Lower lobe of right lung (tissue), 2 donors: ENCODE results near the gene HEXA. TPM values are rescaled to one million over a fixed set of nuclear protein-coding genes. Genes with fewer than 3 reads are reported as not detected.
A peak's percentile ranks its signal among the peaks of the same experiment; 100 is the strongest.
"Not testable (repeated sequence)": the region's sequence is repeated elsewhere in the genome, so short reads cannot be mapped to it uniquely, and the experiment has no call there.

ENCODE experiments used
- ATAC-seq, 2 donors: fragments of 200-7000 bp; cut with Tn5 transposase; one replicate each; pipeline ENCODE4 v1.9.1; 2020 to 2022; ENCODE audit warnings: mild to moderate bottlenecking in 2 of 2, moderate library complexity in 2 of 2
- DNase-seq: peaks from one replicate; pipeline ENCODE4 v3.0.0-alpha.2; 2020
- H3K27ac ChIP-seq: fragments of 200-600 bp; one replicate; pipeline ENCODE4 v1.8.0; 2022
- H3K27me3 ChIP-seq: fragments of 200-600 bp; one replicate; pipeline ENCODE4 v1.8.0; 2022; ENCODE audit warnings: low read depth
- H3K36me3 ChIP-seq: fragments of 200-600 bp; one replicate; pipeline ENCODE4 v1.8.0; 2022; ENCODE audit warnings: mild to moderate bottlenecking
- H3K4me1 ChIP-seq: fragments of 200-600 bp; one replicate; pipeline ENCODE4 v1.8.0; 2022
- H3K4me3 ChIP-seq: fragments of 200-600 bp; one replicate; pipeline ENCODE4 v1.8.0; 2022; ENCODE audit warnings: mild to moderate bottlenecking
- H3K9me3 ChIP-seq: fragments of 200-600 bp; one replicate; pipeline ENCODE4 v1.8.0; 2022
- intact Hi-C: fragments of 100-400 bp; cut with DNase I; formaldehyde crosslinking; loops from one replicate; pipeline ENCODE4 v1.11.0; 2022
- long read RNA-seq: library from polyadenylated mRNA; unstranded; transcript quantifications from one replicate; pipeline ENCODE4 v2.0.0, GENCODE V29; 2021
- total RNA-seq: library from RNA; stranded (reverse); fragmentation: NEBNext Ultra II Directional; extraction: Animal tissue kit (Norgen Biotek cat#: 25700); gene quantifications from one replicate; pipeline ENCODE4 v1.2.1, GENCODE V29; 2021
- TF ChIP-seq, protein P1 (sequence below): fragments of 200-600 bp; IDR thresholded peaks from one replicate; pipeline ENCODE4 v1.8.0; 2022; ENCODE audit warnings: antibody characterized with exemption, mild to moderate bottlenecking
- donor health status: DM: no; HTN: yes; CAD: no; lungs with severe emphysema.

Gene HEXA
- 219 TPM for total RNA-seq
- long read RNA-seq, full-length matches to known transcripts = 239 of 273 reads
- long read RNA-seq, partial matches to known transcripts = 10 of 273 reads
- long read RNA-seq, other reads (novel, unspliced or antisense) = 24 of 273 reads

DNA sequence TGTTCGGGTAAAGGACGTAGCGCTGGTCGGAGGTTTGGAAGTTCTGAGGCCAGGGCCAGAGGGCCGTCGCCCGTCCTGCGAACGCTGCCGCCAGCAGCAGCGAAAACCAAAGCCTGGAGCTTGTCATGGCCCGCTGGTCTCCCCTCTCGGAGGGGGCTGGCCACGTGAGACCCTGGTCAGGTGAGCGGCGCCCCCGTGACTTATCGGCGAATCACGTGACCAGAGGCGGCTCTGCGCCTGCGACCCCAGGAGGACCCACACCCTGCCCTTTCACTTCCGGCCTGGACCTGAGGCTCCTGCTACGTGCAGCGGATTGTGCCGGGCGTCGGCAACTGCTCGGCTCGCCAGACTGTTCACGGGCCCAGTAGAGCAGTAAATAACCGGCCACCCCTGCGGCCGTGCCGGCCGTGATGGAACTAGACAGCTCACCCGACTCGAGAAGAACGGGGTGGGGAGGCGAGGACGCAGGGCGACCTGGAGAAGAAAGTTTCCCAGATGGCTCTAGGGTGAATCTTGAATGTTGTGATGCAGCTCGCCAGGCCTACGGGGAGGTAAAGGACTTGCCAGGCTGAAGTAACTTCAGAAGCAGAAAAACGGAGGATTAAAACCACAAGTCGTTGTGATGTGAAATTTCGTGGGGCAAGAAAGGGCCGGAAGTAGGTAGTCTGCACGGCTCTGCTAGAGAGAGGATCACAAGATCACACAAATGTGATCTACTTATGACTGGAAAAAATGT is at the start of gene HEXA:
Gene HEXA (minus strand): TSS at position 169 of the 736 bp plus-strand sequence. CDS start 42 bp downstream, at position 127.
- Histone ChIP-seq H3K27me3 (no peaks in the 10 kb centered on the region), H3K36me3 (peaks cover 1% of the 10 kb centered on the region), H3K4me3 (peak within 1 kb of the TSS; percentile 82), H3K9me3 (no peaks in the 10 kb centered on the region), H3K27ac (peak within 1 kb of the TSS; percentile 94), H3K4me1 (peaks cover 50% of the 10 kb centered on the region)
- peak; percentile 96 for DNase-seq
- TF ChIP-seq, protein P1, sequence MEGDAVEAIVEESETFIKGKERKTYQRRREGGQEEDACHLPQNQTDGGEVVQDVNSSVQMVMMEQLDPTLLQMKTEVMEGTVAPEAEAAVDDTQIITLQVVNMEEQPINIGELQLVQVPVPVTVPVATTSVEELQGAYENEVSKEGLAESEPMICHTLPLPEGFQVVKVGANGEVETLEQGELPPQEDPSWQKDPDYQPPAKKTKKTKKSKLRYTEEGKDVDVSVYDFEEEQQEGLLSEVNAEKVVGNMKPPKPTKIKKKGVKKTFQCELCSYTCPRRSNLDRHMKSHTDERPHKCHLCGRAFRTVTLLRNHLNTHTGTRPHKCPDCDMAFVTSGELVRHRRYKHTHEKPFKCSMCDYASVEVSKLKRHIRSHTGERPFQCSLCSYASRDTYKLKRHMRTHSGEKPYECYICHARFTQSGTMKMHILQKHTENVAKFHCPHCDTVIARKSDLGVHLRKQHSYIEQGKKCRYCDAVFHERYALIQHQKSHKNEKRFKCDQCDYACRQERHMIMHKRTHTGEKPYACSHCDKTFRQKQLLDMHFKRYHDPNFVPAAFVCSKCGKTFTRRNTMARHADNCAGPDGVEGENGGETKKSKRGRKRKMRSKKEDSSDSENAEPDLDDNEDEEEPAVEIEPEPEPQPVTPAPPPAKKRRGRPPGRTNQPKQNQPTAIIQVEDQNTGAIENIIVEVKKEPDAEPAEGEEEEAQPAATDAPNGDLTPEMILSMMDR = no peak
- intact Hi-C loops = no loop called here
- peak; percentile 97 for ATAC-seq

DNA sequence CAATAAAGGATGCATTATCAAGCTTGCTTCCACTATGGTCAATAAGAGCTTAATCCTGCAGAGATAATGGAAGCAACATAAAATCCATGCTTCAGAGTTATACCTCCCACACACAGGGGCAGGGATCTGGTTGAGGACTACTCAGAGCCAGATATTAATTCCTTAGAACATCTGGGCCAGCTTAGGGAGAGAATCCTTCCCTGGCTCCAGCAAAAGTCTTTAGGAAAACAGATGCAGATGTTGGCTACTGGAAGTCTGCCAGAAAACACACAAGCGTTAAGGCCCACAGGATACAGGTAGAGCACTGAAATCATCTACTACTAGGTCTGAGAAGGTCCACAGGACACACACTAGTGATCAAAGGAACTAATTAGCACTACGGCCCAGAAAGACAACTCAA is 47.4 kb upstream of the HEXA start:
- ATAC-seq = no peak
- H3K9me3 ChIP-seq = peaks cover 5% of the 10 kb centered on the region
- no peak for DNase-seq
- H3K36me3 ChIP-seq = no peaks in the 10 kb centered on the region
- H3K4me3 ChIP-seq = no peak overlapping the region
- no peak overlapping the region for H3K27ac ChIP-seq
- no peaks in the 10 kb centered on the region for H3K27me3 ChIP-seq
- TF ChIP-seq, protein P1 = no peak
- no peaks in the 10 kb centered on the region for H3K4me1 ChIP-seq
- intact Hi-C loops = no loop called here

DNA sequence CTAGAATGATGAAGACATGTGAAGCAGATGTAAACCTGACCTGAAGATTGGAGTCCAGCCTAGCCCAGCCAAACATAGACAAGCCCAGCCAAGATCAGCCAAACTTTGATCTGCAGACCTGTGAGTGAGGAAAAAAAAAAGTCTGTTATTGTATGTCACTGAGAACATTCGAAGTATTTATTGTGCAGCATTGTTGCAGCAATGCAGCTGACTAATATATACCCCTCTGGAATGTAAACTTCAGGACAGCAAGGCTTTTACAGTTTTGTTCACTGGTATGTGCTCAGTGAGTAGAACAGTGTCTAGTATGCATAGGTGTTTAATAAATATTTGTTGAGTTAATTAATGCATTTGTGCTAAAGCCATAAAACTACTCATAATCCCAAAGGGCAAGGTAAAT is 45.7 kb upstream of the HEXA start:
- no peak overlapping the region for H3K27ac ChIP-seq
- TF ChIP-seq, protein P1 = no peak
- ATAC-seq (no peak), DNase-seq (no peak)
- no peaks in the 10 kb centered on the region for H3K27me3 ChIP-seq
- no peaks in the 10 kb centered on the region for H3K4me1 ChIP-seq
- H3K36me3 ChIP-seq = no peaks in the 10 kb centered on the region
- intact Hi-C loops = no loop called here
- peaks cover 5% of the 10 kb centered on the region for H3K9me3 ChIP-seq
- no peak overlapping the region for H3K4me3 ChIP-seq

DNA sequence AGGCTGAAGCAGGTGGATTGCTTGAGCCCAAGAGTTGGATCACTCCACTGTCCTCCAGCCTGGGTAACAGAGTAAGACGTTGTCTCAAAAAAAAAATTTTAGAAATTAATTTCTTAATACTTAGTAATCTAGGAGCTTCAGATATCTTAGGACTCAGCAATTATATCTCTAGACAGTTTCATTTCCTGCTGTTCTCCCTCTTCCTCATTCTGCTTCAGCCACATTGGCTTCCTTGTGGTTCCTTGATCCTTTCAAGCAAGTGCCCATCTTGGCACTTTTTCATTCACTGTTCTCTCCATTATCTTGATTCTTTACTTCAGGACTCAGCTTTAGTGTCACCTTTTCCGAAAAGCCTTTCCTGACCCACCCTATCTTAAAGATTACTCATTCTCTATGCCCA is 44.8 kb upstream of the HEXA start:
- Histone ChIP-seq H3K27ac (no peak overlapping the region), H3K27me3 (no peaks in the 10 kb centered on the region), H3K4me3 (no peak overlapping the region), H3K9me3 (no peaks in the 10 kb centered on the region), H3K4me1 (no peaks in the 10 kb centered on the region), H3K36me3 (no peaks in the 10 kb centered on the region)
- ATAC-seq (no peak), DNase-seq (no peak)
- intact Hi-C loops = no loop called here
- TF ChIP-seq, protein P1 = no peak

DNA sequence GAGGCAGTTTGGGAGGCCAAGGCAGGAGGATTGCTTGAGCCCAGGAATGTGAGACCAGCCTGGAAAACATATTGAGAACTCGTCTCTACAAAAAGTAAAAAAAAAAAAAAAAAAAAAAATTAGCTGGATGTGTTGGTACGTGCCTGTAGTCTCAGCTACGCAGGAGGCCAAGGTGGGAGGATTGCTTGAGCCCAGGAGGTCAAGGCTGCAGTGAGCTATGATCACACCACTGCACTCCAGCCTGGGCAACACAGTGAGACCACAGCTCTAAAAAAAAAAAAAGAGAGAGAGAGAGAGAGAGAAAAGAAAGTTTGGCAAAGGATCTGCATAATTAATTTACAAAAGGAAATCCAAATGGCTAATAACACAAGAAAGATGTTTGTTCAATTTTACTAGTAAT is 44.0 kb upstream of the HEXA start:
- ATAC-seq, H3K4me1 ChIP-seq, intact Hi-C loops, H3K27ac ChIP-seq, DNase-seq, H3K36me3 ChIP-seq, H3K27me3 ChIP-seq, H3K9me3 ChIP-seq, H3K4me3 ChIP-seq: not testable (repeated sequence)

DNA sequence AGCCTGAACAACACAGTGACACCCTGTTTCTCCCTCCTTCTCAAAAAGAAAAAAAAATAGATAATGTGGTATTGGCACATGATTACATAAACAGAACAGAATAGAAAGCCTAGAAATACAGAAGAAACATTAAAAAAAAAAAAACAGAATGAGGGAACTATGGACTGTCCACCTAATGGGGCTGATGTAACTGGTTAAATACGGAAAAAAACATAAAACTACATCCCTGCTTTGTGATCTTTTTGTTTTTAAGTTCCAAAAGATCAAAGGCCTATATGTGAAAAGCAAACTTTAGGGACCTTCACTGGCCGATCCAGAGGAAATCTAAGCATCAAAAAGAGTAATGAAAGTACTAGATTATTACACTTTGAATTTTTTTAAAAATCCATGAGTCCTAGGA is 39.5 kb upstream of the HEXA start:
- no peak for DNase-seq
- H3K36me3 ChIP-seq = no peaks in the 10 kb centered on the region
- TF ChIP-seq, protein P1 = no peak
- H3K4me3 ChIP-seq = no peak overlapping the region
- no peak for ATAC-seq
- intact Hi-C loops = no loop called here
- H3K27ac ChIP-seq = no peak overlapping the region
- H3K9me3 ChIP-seq = no peaks in the 10 kb centered on the region
- no peaks in the 10 kb centered on the region for H3K27me3 ChIP-seq
- H3K4me1 ChIP-seq = no peaks in the 10 kb centered on the region

DNA sequence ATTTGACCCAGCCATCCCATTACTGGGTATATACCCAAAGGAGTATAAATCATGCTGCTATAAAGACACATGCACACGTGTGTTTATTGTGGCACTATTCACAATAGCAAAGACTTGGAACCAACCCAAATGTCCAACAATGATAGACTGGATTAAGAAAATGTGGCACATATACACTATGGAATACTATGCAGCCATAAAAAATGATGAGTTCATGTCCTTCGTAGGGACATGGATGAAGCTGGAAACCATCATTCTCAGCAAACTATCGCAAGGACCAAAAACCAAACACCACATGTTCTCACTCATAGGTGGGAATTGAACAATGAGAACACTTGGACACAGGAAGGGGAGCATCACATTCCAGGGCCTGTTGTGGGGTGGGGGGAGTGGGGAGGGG is 37.5 kb upstream of the HEXA start:
- ATAC-seq, DNase-seq, H3K36me3 ChIP-seq, H3K4me3 ChIP-seq, H3K9me3 ChIP-seq, H3K4me1 ChIP-seq, H3K27me3 ChIP-seq, H3K27ac ChIP-seq, intact Hi-C loops: not testable (repeated sequence)
